ENCODE measurements around the gene RMRP. TPM values are rescaled to one million over a fixed set of nuclear protein-coding genes. Genes with fewer than 3 reads are reported as not detected.

The RMRP gene
- total and polyA plus RNA-seq, 2 donors (not counting 1 experiment from before 2014, with no cell fraction given) = 7,890 TPM; not detected in 1

DNA sequence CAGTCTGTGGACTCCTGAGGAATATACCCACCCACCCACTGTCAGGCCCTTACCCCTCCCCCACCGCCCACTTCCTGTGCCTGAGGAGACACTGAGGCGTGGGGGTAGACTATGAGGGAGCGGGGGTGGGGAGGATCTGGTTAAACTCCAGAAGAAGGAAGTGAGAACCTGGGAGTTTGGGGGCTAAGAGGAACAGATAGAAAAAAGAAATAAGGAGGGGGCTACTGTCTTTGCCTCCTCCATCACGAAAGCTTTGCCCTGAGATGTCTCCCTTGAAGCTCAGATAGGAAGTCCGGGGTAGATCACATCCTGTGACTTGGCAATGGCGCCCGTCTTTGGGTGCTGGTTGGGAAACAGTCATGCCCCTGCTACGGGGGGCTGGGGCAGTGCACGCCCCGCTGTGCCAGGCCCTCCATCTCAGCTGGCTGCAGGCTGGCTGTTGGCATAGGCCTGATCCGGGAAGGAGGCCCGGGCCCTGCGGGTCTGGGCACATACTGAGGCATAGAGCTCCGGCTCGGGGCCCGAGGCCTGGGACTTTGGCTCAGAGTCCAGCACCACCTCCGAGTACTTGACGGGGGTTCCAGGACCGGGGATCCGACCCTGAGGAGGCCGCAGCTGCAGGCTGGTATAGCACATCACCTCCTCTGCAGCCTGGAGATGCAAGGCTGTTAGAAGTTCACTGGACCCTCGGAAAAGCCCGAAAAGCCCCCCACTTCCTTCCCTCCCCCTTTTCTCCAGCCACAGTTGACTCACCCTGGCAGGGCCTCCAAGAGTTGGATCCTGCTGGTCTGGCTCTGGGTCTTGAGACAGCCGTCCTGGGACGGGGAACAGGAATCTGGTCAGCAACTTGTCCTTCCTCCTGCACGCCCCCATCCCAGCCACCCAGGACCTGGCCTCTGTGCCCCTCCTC is 8.1 kb downstream of the RMRP start:
- peak overlapping the region; percentile 38 to 75 (median 65) for H3K4me3 ChIP-seq (ENCODE audit: control extremely low read depth in 1 of 5, extremely low read depth in 1 of 5, insufficient read depth in 1 of 5, low read depth in 2 of 5, low read length in 4 of 5)
- H3K27ac Mint-ChIP-seq = peak overlapping the region; percentile 97
- H3K27me3 ChIP-seq (replicated peaks in 1 of 4; ENCODE audit: control extremely low read depth in 1 of 4, control insufficient read depth in 3 of 4, insufficient read depth in 4 of 4, low read length in 3 of 4) = no peaks in the 10 kb centered on the region
- ATAC-seq (ENCODE audit: low read depth) (no peak), DNase-seq (peak; percentile 54)
- no peaks in the 10 kb centered on the region for H3K27me3 Mint-ChIP-seq
- POLR2A ChIA-PET = interaction anchor here (1.2 to 9.7 kb wide), 3 partner anchors 8 to 32 kb away, joined by 3 to 114 read pairs (median 62); partner anchors contain the start of genes CCDC107, CD72 and RMRP
- H4K20me1 ChIP-seq (ENCODE audit: control insufficient read depth, insufficient read depth, low read length, poor library complexity, severe bottlenecking) = no peaks in the 10 kb centered on the region
- 49% methylated on average over 24 of the region's 26 CpGs for WGBS (ENCODE audit: insufficient coverage)
- H3K9me3 Mint-ChIP-seq (ENCODE audit: insufficient read depth) = no peaks in the 10 kb centered on the region
- H3K4me1 Mint-ChIP-seq = peaks cover 67% of the 10 kb centered on the region
- TF ChIP-seq, protein P1, sequence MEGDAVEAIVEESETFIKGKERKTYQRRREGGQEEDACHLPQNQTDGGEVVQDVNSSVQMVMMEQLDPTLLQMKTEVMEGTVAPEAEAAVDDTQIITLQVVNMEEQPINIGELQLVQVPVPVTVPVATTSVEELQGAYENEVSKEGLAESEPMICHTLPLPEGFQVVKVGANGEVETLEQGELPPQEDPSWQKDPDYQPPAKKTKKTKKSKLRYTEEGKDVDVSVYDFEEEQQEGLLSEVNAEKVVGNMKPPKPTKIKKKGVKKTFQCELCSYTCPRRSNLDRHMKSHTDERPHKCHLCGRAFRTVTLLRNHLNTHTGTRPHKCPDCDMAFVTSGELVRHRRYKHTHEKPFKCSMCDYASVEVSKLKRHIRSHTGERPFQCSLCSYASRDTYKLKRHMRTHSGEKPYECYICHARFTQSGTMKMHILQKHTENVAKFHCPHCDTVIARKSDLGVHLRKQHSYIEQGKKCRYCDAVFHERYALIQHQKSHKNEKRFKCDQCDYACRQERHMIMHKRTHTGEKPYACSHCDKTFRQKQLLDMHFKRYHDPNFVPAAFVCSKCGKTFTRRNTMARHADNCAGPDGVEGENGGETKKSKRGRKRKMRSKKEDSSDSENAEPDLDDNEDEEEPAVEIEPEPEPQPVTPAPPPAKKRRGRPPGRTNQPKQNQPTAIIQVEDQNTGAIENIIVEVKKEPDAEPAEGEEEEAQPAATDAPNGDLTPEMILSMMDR (IDR thresholded peaks at IDR 0.05) = no peak
- TF ChIP-seq EZH2 (IDR thresholded peaks at IDR 0.05; ENCODE audit: borderline replicate concordance, insufficient read depth, low read depth, low read length, poor library complexity, severe bottlenecking) = no peak
- H3K36me3 ChIP-seq (replicated peaks in 1 of 2; ENCODE audit: control extremely low read depth in 1 of 2, control insufficient read depth in 1 of 2, extremely low read depth in 1 of 2, insufficient read depth in 2 of 2, low read length in 1 of 2) = peaks cover 0 to 5% of the 10 kb centered on the region in 2 experiments
- H2AFZ ChIP-seq (ENCODE audit: insufficient read depth, low read depth, low read length, poor library complexity, severe bottlenecking) = peak overlapping the region; percentile 68
- CTCF ChIA-PET = interaction anchor here (0.9 to 15.0 kb wide), 10 partner anchors 9 to 82 kb away, joined by 3 to 357 read pairs (median 6); partner anchors contain the start of genes ARHGEF39, CCDC107, CD72 and CREB3
- intact Hi-C loops (cut with micrococcal nuclease) = no loop called here
- H3K9ac ChIP-seq (ENCODE audit: low read length) = peak overlapping the region; percentile 70
- H3K79me2 ChIP-seq (ENCODE audit: control insufficient read depth, insufficient read depth, low read length) = peaks cover 23% of the 10 kb centered on the region
- peak overlapping the region; percentile 67 to 95 for H3K27ac ChIP-seq (ENCODE audit: low read length in 2 of 2)
- H3K9me3 ChIP-seq (ENCODE audit: control extremely low read depth in 1 of 3, control insufficient read depth in 2 of 3, insufficient read depth in 1 of 3, low read length in 2 of 3) = no peaks in the 10 kb centered on the region
- H3K4me2 ChIP-seq (replicated peaks; ENCODE audit: low read depth, low read length, poor library complexity, severe bottlenecking) = peak overlapping the region; percentile 93
- H3K4me3 Mint-ChIP-seq = peak overlapping the region; percentile 97
- peaks cover 54 to 69% of the 10 kb centered on the region in 2 donors for H3K4me1 ChIP-seq (ENCODE audit: control insufficient read depth in 2 of 2, insufficient read depth in 2 of 2, low read length in 2 of 2)

Measured in B cell (primary cell).